Measurements from ENCODE around the gene ZFAND2A.

Gene ZFAND2A

DNA sequence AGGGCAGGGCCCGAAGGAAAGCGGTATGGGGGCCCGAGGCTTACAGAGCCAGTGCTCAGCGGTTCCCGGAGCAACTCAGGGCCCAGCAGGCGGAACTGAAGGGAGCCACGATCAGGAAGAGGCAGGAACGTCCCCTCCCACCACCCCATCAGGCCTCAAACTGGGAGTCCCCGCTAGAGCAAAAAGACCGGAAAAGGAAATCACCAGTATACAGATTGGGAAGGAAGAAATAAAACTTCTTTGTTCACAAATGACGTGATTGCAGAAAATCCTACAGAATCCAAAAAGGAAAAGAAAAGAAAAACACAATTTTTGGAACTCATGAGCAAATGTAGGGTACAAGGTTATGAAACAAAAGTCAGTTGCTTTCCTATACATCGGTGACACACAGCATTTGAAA, 21.6 kb upstream of the ZFAND2A start (continued):
- TF ChIP-seq ZNF10 (tag by site-specific recombination; IDR thresholded peaks at IDR 0.05) (no peak), ZNF324 (tag by site-specific recombination; IDR thresholded peaks at IDR 0.05) (no peak), KLF9 (tag by site-specific recombination; IDR thresholded peaks at IDR 0.05; ENCODE audit: low read depth) (no peak), ZNF837 (tag by site-specific recombination; IDR thresholded peaks at IDR 0.05) (no peak), ZNF510 (tag by site-specific recombination; IDR thresholded peaks at IDR 0.05; ENCODE audit: insufficient replicate concordance) (no peak)

DNA sequence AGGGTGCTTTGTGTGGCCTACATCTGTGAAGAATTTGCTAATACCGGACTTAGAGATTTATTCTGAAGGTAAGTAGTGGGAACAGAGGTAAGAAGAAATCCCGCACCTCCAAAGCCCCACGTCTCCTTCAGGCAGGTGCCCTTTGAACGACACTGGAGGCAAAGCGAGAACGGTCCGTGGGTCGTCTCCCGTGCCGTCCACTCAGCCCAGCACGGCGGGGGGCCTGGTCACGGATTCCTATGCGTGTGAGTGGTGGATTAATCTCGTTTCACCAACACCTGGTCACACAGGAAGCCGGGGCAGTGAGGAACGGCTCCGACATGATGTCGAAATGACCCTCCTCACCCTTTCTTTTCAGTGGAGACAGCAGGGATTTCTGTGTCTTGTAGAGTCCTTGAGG, 21.0 kb upstream of the ZFAND2A start:
- no peaks in the 10 kb centered on the region for H3K4me1 ChIP-seq (ENCODE audit: control insufficient read depth, insufficient read depth, low read length)
- no peaks in the 10 kb centered on the region for H3K36me3 ChIP-seq (ENCODE audit: control insufficient read depth in 2 of 2, insufficient read depth in 1 of 2, low read length in 2 of 2)
- H3K27ac ChIP-seq (ENCODE audit: extremely low read depth, low read depth, low read length) = no peak overlapping the region
- POLR2A ChIA-PET = no interaction called here
- no peaks in the 10 kb centered on the region for H3K9me3 ChIP-seq (ENCODE audit: control insufficient read depth, insufficient read depth, low read depth, low read length)
- no peak for TF ChIP-seq ZNF19 (tag by site-specific recombination; IDR thresholded peaks at IDR 0.05; ENCODE audit: low read depth)
- TF ChIP-seq ZNF292 (tag by site-specific recombination; IDR thresholded peaks at IDR 0.05; ENCODE audit: borderline replicate concordance, low read depth) = no peak
- TF ChIP-seq ZBTB8A (tag by site-specific recombination; IDR thresholded peaks at IDR 0.05) = no peak
- TF ChIP-seq, protein P1, sequence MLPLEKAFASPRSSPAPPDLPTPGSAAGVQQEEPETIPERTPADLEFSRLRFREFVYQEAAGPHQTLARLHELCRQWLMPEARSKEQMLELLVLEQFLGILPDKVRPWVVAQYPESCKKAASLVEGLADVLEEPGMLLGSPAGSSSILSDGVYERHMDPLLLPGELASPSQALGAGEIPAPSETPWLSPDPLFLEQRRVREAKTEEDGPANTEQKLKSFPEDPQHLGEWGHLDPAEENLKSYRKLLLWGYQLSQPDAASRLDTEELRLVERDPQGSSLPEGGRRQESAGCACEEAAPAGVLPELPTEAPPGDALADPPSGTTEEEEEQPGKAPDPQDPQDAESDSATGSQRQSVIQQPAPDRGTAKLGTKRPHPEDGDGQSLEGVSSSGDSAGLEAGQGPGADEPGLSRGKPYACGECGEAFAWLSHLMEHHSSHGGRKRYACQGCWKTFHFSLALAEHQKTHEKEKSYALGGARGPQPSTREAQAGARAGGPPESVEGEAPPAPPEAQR (tag by site-specific recombination; IDR thresholded peaks at IDR 0.05) = no peak
- no peak for TF ChIP-seq ZNF654 (tag by site-specific recombination; IDR thresholded peaks at IDR 0.05; ENCODE audit: low read depth)
- no peak for TF ChIP-seq EGR2 (tag by site-specific recombination; IDR thresholded peaks at IDR 0.05; ENCODE audit: low read depth)
- TF ChIP-seq ZNF311 (tag by site-specific recombination; IDR thresholded peaks at IDR 0.05; ENCODE audit: borderline replicate concordance) = no peak
- TF ChIP-seq ZNF777 (tag by site-specific recombination; IDR thresholded peaks at IDR 0.05; ENCODE audit: borderline replicate concordance) = no peak
- TF ChIP-seq, protein P2, sequence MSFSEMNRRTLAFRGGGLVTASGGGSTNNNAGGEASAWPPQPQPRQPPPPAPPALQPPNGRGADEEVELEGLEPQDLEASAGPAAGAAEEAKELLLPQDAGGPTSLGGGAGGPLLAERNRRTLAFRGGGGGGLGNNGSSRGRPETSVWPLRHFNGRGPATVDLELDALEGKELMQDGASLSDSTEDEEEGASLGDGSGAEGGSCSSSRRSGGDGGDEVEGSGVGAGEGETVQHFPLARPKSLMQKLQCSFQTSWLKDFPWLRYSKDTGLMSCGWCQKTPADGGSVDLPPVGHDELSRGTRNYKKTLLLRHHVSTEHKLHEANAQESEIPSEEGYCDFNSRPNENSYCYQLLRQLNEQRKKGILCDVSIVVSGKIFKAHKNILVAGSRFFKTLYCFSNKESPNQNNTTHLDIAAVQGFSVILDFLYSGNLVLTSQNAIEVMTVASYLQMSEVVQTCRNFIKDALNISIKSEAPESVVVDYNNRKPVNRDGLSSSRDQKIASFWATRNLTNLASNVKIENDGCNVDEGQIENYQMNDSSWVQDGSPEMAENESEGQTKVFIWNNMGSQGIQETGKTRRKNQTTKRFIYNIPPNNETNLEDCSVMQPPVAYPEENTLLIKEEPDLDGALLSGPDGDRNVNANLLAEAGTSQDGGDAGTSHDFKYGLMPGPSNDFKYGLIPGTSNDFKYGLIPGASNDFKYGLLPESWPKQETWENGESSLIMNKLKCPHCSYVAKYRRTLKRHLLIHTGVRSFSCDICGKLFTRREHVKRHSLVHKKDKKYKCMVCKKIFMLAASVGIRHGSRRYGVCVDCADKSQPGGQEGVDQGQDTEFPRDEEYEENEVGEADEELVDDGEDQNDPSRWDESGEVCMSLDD (tag by site-specific recombination; IDR thresholded peaks at IDR 0.05) = no peak
- TF ChIP-seq ZNF529 (tag by site-specific recombination; IDR thresholded peaks at IDR 0.05; ENCODE audit: insufficient replicate concordance) = no peak
- TF ChIP-seq, protein P3, sequence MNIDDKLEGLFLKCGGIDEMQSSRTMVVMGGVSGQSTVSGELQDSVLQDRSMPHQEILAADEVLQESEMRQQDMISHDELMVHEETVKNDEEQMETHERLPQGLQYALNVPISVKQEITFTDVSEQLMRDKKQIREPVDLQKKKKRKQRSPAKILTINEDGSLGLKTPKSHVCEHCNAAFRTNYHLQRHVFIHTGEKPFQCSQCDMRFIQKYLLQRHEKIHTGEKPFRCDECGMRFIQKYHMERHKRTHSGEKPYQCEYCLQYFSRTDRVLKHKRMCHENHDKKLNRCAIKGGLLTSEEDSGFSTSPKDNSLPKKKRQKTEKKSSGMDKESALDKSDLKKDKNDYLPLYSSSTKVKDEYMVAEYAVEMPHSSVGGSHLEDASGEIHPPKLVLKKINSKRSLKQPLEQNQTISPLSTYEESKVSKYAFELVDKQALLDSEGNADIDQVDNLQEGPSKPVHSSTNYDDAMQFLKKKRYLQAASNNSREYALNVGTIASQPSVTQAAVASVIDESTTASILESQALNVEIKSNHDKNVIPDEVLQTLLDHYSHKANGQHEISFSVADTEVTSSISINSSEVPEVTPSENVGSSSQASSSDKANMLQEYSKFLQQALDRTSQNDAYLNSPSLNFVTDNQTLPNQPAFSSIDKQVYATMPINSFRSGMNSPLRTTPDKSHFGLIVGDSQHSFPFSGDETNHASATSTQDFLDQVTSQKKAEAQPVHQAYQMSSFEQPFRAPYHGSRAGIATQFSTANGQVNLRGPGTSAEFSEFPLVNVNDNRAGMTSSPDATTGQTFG (tag by site-specific recombination; IDR thresholded peaks at IDR 0.05; ENCODE audit: borderline replicate concordance) = no peak
- TF ChIP-seq ZNF16 (tag by site-specific recombination; IDR thresholded peaks at IDR 0.05; ENCODE audit: low read depth) = no peak
- TF ChIP-seq, protein P4, sequence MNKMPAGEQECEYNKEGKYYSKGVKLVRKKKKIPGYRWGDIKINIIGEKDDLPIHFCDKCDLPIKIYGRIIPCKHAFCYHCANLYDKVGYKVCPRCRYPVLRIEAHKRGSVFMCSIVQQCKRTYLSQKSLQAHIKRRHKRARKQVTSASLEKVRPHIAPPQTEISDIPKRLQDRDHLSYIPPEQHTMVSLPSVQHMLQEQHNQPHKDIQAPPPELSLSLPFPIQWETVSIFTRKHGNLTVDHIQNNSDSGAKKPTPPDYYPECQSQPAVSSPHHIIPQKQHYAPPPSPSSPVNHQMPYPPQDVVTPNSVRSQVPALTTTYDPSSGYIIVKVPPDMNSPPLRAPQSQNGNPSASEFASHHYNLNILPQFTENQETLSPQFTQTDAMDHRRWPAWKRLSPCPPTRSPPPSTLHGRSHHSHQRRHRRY (tag by site-specific recombination; IDR thresholded peaks at IDR 0.05) = no peak
- TF ChIP-seq ZNF341 (tag by site-specific recombination; IDR thresholded peaks at IDR 0.05; ENCODE audit: low read depth) = no peak
- TF ChIP-seq, protein P5, sequence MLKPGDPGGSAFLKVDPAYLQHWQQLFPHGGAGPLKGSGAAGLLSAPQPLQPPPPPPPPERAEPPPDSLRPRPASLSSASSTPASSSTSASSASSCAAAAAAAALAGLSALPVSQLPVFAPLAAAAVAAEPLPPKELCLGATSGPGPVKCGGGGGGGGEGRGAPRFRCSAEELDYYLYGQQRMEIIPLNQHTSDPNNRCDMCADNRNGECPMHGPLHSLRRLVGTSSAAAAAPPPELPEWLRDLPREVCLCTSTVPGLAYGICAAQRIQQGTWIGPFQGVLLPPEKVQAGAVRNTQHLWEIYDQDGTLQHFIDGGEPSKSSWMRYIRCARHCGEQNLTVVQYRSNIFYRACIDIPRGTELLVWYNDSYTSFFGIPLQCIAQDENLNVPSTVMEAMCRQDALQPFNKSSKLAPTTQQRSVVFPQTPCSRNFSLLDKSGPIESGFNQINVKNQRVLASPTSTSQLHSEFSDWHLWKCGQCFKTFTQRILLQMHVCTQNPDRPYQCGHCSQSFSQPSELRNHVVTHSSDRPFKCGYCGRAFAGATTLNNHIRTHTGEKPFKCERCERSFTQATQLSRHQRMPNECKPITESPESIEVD (tag by site-specific recombination; IDR thresholded peaks at IDR 0.05) = no peak
- no peak for TF ChIP-seq ZSCAN23 (tag by site-specific recombination; IDR thresholded peaks at IDR 0.05)
- no peak for TF ChIP-seq ZNF223 (tag by site-specific recombination; IDR thresholded peaks at IDR 0.05)
- H3K4me3 ChIP-seq (ENCODE audit: low read depth, low read length) = no peak overlapping the region
- CTCF ChIA-PET = interaction anchor here (2.4 kb wide), 1 partner anchor 188 kb away, joined by 17 read pairs; no protein-coding TSS in a partner anchor
